Liver (tissue), 9 donors: Measurements from ENCODE around the gene TRMT1. TPM values are rescaled to one million over a fixed set of nuclear protein-coding genes. Genes with fewer than 3 reads are reported as not detected.

Source experiments
- DNase-seq: peaks from one replicate; pipeline ENCODE4 v3.0.0-alpha.2; 2017; ENCODE audit warnings: low spot score
- H3K27ac ChIP-seq, 2 donors: one replicate each; pipeline ENCODE4 v1.7.0; 2013; ENCODE audit warnings: inconsistent platforms in 2 of 2, low read length in 2 of 2, control low read depth in 1 of 2, low read depth in 1 of 2, mild to moderate bottlenecking in 1 of 2
- H3K27me3 ChIP-seq, 4 donors: one replicate each; pipeline versions ENCODE4 v1.6.1 to v1.7.0; 2013; ENCODE audit warnings: low read length in 3 of 4, inconsistent platforms in 1 of 4, mild to moderate bottlenecking in 1 of 4, moderate library complexity in 1 of 4; ENCODE audit not compliant: control insufficient read depth in 4 of 4, insufficient read depth in 4 of 4
- H3K36me3 ChIP-seq, 4 donors: one replicate each; pipeline versions ENCODE4 v1.6.1 to v1.7.0; 2013; ENCODE audit warnings: low read length in 3 of 4, mild to moderate bottlenecking in 3 of 4, low read depth in 1 of 4, moderate library complexity in 1 of 4; ENCODE audit not compliant: control insufficient read depth in 4 of 4, insufficient read depth in 3 of 4
- H3K4me1 ChIP-seq, 4 donors: one replicate each; pipeline versions ENCODE4 v1.6.1 to v1.7.0; 2013; ENCODE audit warnings: low read length in 3 of 4, mild to moderate bottlenecking in 3 of 4, moderate library complexity in 1 of 4; ENCODE audit not compliant: control insufficient read depth in 4 of 4, insufficient read depth in 4 of 4
- H3K4me3 ChIP-seq, 3 donors: one replicate each; pipeline versions ENCODE4 v1.6.1 to v1.7.0; 2013; ENCODE audit warnings: low read length in 3 of 3, control low read depth in 1 of 3, low read depth in 1 of 3, mild to moderate bottlenecking in 1 of 3
- H3K9ac ChIP-seq, 2 donors: one replicate each; pipeline ENCODE4 v1.7.0; 2013; ENCODE audit warnings: low read length in 2 of 2, mild to moderate bottlenecking in 2 of 2, moderate library complexity in 2 of 2, control low read depth in 1 of 2, low read depth in 1 of 2
- H3K9me3 ChIP-seq, 4 donors: one replicate each; pipeline versions ENCODE4 v1.6.1 to v1.7.0; 2013; ENCODE audit warnings: low read length in 3 of 4; ENCODE audit not compliant: control insufficient read depth in 4 of 4
- EGR1 ChIP-seq, 2 donors: IDR thresholded peaks; 2 replicates each; pipeline ENCODE4 v1.6.1; 2016 to 2018; ENCODE audit warnings: antibody characterized with exemption in 2 of 2, low read depth in 2 of 2
- FOXA1 ChIP-seq: IDR thresholded peaks from 2 replicates; pipeline ENCODE4 v1.6.1; 2016; ENCODE audit warnings: antibody characterized with exemption
- FOXA2 ChIP-seq: IDR thresholded peaks from 2 replicates; pipeline ENCODE4 v1.6.1; 2016; ENCODE audit warnings: antibody characterized with exemption
- GABPA ChIP-seq, 2 donors: IDR thresholded peaks in 1 of 2; conservative IDR thresholded peaks in 1 of 2; 2 replicates each; pipeline ENCODE4 v1.6.1; 2016; ENCODE audit warnings: antibody characterized with exemption in 2 of 2, mild to moderate bottlenecking in 1 of 2, moderate library complexity in 1 of 2
- HNF4A ChIP-seq, 2 donors: conservative IDR thresholded peaks; 2 replicates each; pipeline ENCODE4 v1.6.1; 2016; ENCODE audit warnings: antibody characterized with exemption in 2 of 2, mild to moderate bottlenecking in 2 of 2
- HNF4G ChIP-seq: IDR thresholded peaks from 2 replicates; pipeline ENCODE4 v1.6.1; 2016; ENCODE audit warnings: antibody characterized with exemption
- JUND ChIP-seq, 2 donors: IDR thresholded peaks; 2 replicates each; pipeline ENCODE4 v1.6.1; 2016; ENCODE audit warnings: antibody characterized with exemption in 2 of 2
- NR2F2 ChIP-seq: IDR thresholded peaks from 2 replicates; pipeline ENCODE4 v1.6.1; 2016; ENCODE audit warnings: antibody characterized with exemption
- RAD21 ChIP-seq, 2 donors: IDR thresholded peaks; 2 replicates each; pipeline ENCODE4 v1.6.1; 2016; ENCODE audit warnings: antibody characterized with exemption in 2 of 2, mild to moderate bottlenecking in 2 of 2
- RXRA ChIP-seq, 2 donors: IDR thresholded peaks; 2 replicates each; pipeline ENCODE4 v1.6.1; 2017 to 2018; ENCODE audit warnings: antibody characterized with exemption in 2 of 2, mild to moderate bottlenecking in 1 of 2
- SP1 ChIP-seq: IDR thresholded peaks from 2 replicates; pipeline ENCODE4 v1.6.1; 2018; ENCODE audit warnings: antibody characterized with exemption, mild to moderate bottlenecking
- TAF1 ChIP-seq: conservative IDR thresholded peaks from 2 replicates; pipeline ENCODE4 v1.6.1; 2016; ENCODE audit warnings: antibody characterized with exemption, mild to moderate bottlenecking
- YY1 ChIP-seq: IDR thresholded peaks from 2 replicates; pipeline ENCODE4 v1.6.1; 2016; ENCODE audit warnings: antibody characterized with exemption, mild to moderate bottlenecking
- WGBS: extraction: QIAGEN DNeasy Blood & Tissue Kit; methylation state at CpG from one replicate; pipeline ENCODE4 v1.1.7; 2013; 5-methylcytosine and 5-hydroxymethylcytosine counted together
- polyA plus RNA-seq, 2 donors: library from polyadenylated mRNA; stranded (reverse) in 1 of 2; unstranded in 1 of 2; fragments of 200-250 nt in 1 of 2; fragments of >200 nt in 1 of 2; fragmentation: Nextera tagmentation in 1 of 2; extraction: Ambion mirVana in 1 of 2; gene quantifications; one replicate each; pipeline versions ENCODE4 v1.2.1 to v1.2.3, GENCODE V29; 2013 to 2015
- total RNA-seq, 2 donors: library from RNA; depleted of rRNA; stranded (reverse); fragments of >200 nt; gene quantifications; one replicate each; pipeline ENCODE4 v1.2.3, GENCODE V29; 2014
- TF ChIP-seq, protein P1 (sequence below): IDR thresholded peaks from 2 replicates; pipeline ENCODE4 v1.6.1; 2016; ENCODE audit warnings: antibody characterized with exemption
- TF ChIP-seq, protein P2 (sequence below): IDR thresholded peaks from 2 replicates; pipeline ENCODE4 v1.6.1; 2016; ENCODE audit warnings: antibody characterized with exemption
- TF ChIP-seq, protein P3 (sequence below): IDR thresholded peaks from 2 replicates; pipeline ENCODE4 v1.6.1; 2016; ENCODE audit warnings: antibody characterized with exemption
- TF ChIP-seq, protein P4 (sequence below): IDR thresholded peaks from 2 replicates; pipeline ENCODE4 v1.6.1; 2016; ENCODE audit warnings: antibody characterized with exemption, mild to moderate bottlenecking
- donor health status: healthy.
- donor health status: healthy.
- donor health status: healthy.
- donor health status: healthy.
- donor health status: healthy.

Gene TRMT1
- total and polyA plus RNA-seq, 4 donors: 8.3 to 15.6 (median 11.7) TPM

DNA sequence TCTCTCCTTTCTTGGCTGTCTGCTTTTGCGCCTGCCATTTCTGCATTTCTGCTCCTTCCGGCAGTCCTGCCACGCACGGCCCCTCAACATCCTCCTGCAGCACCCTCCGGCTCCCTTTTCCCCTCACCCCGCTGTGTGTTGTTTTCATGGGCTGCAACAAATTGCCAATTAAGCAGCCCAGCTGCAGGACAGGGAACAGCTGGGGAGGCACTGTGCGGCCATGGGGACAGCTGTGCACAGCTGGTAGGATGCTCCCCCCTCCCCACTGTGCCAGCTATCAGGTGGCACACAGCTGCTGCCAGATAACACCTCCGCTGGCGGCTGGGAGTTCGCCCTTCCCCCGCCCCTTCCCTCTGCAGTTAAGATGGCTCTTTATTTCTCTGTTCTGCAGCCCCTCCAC is 39.3 kb downstream of the TRMT1 start:
- TF ChIP-seq RAD21 (IDR thresholded peaks at IDR 0.05) (no peak), RXRA (IDR thresholded peaks at IDR 0.05) (no peak), HNF4A (conservative IDR thresholded peaks at IDR 0.05) (no peak), TAF1 (no peak), EGR1 (IDR thresholded peaks at IDR 0.05; ENCODE audit: low read depth in 2 of 2) (no peak), SP1 (no peak), JUND (IDR thresholded peaks at IDR 0.05) (no peak), YY1 (no peak)
- TF ChIP-seq, protein P1, sequence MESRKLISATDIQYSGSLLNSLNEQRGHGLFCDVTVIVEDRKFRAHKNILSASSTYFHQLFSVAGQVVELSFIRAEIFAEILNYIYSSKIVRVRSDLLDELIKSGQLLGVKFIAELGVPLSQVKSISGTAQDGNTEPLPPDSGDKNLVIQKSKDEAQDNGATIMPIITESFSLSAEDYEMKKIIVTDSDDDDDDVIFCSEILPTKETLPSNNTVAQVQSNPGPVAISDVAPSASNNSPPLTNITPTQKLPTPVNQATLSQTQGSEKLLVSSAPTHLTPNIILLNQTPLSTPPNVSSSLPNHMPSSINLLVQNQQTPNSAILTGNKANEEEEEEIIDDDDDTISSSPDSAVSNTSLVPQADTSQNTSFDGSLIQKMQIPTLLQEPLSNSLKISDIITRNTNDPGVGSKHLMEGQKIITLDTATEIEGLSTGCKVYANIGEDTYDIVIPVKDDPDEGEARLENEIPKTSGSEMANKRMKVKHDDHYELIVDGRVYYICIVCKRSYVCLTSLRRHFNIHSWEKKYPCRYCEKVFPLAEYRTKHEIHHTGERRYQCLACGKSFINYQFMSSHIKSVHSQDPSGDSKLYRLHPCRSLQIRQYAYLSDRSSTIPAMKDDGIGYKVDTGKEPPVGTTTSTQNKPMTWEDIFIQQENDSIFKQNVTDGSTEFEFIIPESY: no peak
- TF ChIP-seq, protein P2, sequence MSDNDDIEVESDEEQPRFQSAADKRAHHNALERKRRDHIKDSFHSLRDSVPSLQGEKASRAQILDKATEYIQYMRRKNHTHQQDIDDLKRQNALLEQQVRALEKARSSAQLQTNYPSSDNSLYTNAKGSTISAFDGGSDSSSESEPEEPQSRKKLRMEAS: no peak
- Histone ChIP-seq H3K27me3 (no peaks in the 10 kb centered on the region), H3K9me3 (no peaks in the 10 kb centered on the region), H3K4me3 (no peak overlapping the region), H3K36me3 (peaks cover 0 to 26% (median 2%) of the 10 kb centered on the region in 4 donors), H3K4me1 (peaks cover 0 to 14% (median 9%) of the 10 kb centered on the region in 4 donors), H3K9ac (no peak overlapping the region), H3K27ac (no peak overlapping the region)
- peak; percentile 78 for DNase-seq
- WGBS: 75% methylated on average over 11 of the region's 11 CpGs

DNA sequence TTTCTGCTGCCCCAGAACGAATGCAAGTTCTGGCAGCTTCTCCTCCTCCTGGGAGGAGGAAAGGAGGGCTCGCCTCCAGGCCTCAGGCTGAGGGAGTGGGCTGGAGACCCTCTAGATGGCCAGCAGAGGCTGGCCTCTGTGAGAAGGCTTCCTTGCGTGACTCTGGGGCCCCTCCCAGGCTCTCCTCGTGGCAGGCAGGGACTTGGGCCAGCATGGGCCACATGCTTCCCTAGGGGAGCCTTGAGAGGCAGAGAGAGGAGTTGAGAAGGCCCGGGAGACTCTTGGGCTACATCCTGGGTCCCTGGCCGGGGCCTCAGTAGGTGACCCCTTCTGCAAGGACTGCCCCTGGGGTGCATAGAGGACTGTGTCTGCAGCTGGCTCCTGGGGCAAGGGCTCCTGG is 39.8 kb downstream of the TRMT1 start:
- H3K27me3 ChIP-seq: no peaks in the 10 kb centered on the region
- no peak overlapping the region for H3K4me3 ChIP-seq
- H3K4me1 ChIP-seq: peaks cover 0 to 10% (median 5%) of the 10 kb centered on the region in 4 donors
- no peak for DNase-seq
- no peaks in the 10 kb centered on the region for H3K9me3 ChIP-seq
- H3K27ac ChIP-seq: no peak overlapping the region
- TF ChIP-seq, protein P2: no peak
- no peak for TF ChIP-seq FOXA1
- no peak for TF ChIP-seq RXRA (IDR thresholded peaks at IDR 0.05)
- TF ChIP-seq JUND (IDR thresholded peaks at IDR 0.05): no peak
- no peak for TF ChIP-seq TAF1
- no peak for TF ChIP-seq HNF4G
- TF ChIP-seq, protein P3, sequence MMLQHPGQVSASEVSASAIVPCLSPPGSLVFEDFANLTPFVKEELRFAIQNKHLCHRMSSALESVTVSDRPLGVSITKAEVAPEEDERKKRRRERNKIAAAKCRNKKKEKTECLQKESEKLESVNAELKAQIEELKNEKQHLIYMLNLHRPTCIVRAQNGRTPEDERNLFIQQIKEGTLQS: no peak
- no peak for TF ChIP-seq RAD21 (IDR thresholded peaks at IDR 0.05)
- no peak for TF ChIP-seq FOXA2
- no peak for TF ChIP-seq EGR1 (IDR thresholded peaks at IDR 0.05; ENCODE audit: low read depth in 2 of 2)
- TF ChIP-seq HNF4A (conservative IDR thresholded peaks at IDR 0.05): no peak
- no peak for TF ChIP-seq YY1
- H3K36me3 ChIP-seq: peaks cover 0 to 26% (median 2%) of the 10 kb centered on the region in 4 donors
- 78% methylated on average over 6 of the region's 6 CpGs for WGBS
- no peak overlapping the region for H3K9ac ChIP-seq

DNA sequence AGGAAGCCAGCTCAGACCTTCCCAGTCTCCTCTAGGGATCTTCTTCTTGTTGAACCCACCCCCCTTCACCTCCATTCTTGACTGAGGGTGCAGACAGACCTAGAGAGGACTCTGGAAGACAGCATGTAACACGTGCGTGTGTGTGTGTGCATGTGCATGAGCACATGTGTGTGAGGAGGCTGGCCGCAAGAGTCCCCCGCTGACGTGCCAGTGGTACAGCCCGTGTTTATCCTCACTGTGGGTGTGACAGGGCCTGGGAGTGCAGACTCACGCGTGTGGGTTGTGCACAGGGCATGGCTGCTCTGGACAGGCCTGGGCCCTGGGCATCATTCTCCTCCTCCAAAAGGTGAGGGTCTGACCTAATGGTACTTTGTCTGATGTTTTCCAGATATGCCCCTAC is 40.2 kb downstream of the TRMT1 start:
- peak; percentile 78 for DNase-seq
- Histone ChIP-seq H3K4me1 (peaks cover 0 to 5% (median under 1%) of the 10 kb centered on the region in 4 donors), H3K36me3 (peaks cover 0 to 26% (median 2%) of the 10 kb centered on the region in 4 donors)
- TF ChIP-seq GABPA (IDR thresholded peaks at IDR 0.05 in 1 of 2, conservative IDR thresholded peaks at IDR 0.05 in 1 of 2): no peak
- TF ChIP-seq YY1: no peak
- no peak for TF ChIP-seq EGR1 (IDR thresholded peaks at IDR 0.05; ENCODE audit: low read depth in 2 of 2)
- TF ChIP-seq, protein P4, sequence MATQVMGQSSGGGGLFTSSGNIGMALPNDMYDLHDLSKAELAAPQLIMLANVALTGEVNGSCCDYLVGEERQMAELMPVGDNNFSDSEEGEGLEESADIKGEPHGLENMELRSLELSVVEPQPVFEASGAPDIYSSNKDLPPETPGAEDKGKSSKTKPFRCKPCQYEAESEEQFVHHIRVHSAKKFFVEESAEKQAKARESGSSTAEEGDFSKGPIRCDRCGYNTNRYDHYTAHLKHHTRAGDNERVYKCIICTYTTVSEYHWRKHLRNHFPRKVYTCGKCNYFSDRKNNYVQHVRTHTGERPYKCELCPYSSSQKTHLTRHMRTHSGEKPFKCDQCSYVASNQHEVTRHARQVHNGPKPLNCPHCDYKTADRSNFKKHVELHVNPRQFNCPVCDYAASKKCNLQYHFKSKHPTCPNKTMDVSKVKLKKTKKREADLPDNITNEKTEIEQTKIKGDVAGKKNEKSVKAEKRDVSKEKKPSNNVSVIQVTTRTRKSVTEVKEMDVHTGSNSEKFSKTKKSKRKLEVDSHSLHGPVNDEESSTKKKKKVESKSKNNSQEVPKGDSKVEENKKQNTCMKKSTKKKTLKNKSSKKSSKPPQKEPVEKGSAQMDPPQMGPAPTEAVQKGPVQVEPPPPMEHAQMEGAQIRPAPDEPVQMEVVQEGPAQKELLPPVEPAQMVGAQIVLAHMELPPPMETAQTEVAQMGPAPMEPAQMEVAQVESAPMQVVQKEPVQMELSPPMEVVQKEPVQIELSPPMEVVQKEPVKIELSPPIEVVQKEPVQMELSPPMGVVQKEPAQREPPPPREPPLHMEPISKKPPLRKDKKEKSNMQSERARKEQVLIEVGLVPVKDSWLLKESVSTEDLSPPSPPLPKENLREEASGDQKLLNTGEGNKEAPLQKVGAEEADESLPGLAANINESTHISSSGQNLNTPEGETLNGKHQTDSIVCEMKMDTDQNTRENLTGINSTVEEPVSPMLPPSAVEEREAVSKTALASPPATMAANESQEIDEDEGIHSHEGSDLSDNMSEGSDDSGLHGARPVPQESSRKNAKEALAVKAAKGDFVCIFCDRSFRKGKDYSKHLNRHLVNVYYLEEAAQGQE: no peak
- TF ChIP-seq, protein P2: no peak
- no peak for TF ChIP-seq HNF4A (conservative IDR thresholded peaks at IDR 0.05)
- no peak for TF ChIP-seq RXRA (IDR thresholded peaks at IDR 0.05)
- no peak for TF ChIP-seq RAD21 (IDR thresholded peaks at IDR 0.05)
- no peak for TF ChIP-seq FOXA2
- no peak for TF ChIP-seq TAF1
- no peak for TF ChIP-seq NR2F2
- no peak for TF ChIP-seq SP1
- TF ChIP-seq, protein P3: no peak
- no peak for TF ChIP-seq FOXA1
- TF ChIP-seq, protein P1: no peak

More for the DNA sequence above, 40.2 kb downstream of the TRMT1 start:
- no peak overlapping the region for H3K9ac ChIP-seq
- no peak overlapping the region for H3K4me3 ChIP-seq
- no peak overlapping the region for H3K27ac ChIP-seq
- no peaks in the 10 kb centered on the region for H3K27me3 ChIP-seq
- no peaks in the 10 kb centered on the region for H3K9me3 ChIP-seq
- 84% methylated on average over 8 of the region's 8 CpGs for WGBS
